Suprapubic skin (tissue), 4 donors: ENCODE measurements around the gene ADD3.

Experiments
- CTCF ChIP-seq, 2 donors: fragments of 200-600 bp in 1 of 2; fragments of 450-650 bp in 1 of 2; sonication (generic) in 1 of 2; IDR thresholded peaks; one replicate each; pipeline ENCODE4 v1.5.1; 2016 to 2019; ENCODE audit warnings: antibody characterized with exemption in 2 of 2, mild to moderate bottlenecking in 1 of 2, moderate library complexity in 1 of 2
- POLR2A ChIP-seq, 2 donors: fragments of 450-650 bp; IDR thresholded peaks; one replicate each; pipeline ENCODE4 v1.6.1; 2017; ENCODE audit warnings: antibody characterized with exemption in 2 of 2, mild to moderate bottlenecking in 2 of 2, moderate library complexity in 2 of 2
- POLR2AphosphoS5 ChIP-seq, 3 donors: sonication (generic); formaldehyde crosslinking; IDR thresholded peaks; one replicate each; pipeline ENCODE4 v1.6.1; 2017; ENCODE audit warnings: antibody characterized with exemption in 3 of 3

- TF ChIP-seq CTCF (IDR thresholded peaks at IDR 0.05) (no peak), POLR2A (IDR thresholded peaks at IDR 0.05) (no peak), POLR2AphosphoS5 (IDR thresholded peaks at IDR 0.05) (no peak)
Observed at GRCh38 chr10:110040767-110041478, 33.1 kb downstream of the ADD3 start.
